A549 treated with AZD9567 at 1 μM for 4 hours (cell line): ENCODE data around the gene HM13. TPM values are rescaled to one million over a fixed set of nuclear protein-coding genes. Genes with fewer than 3 reads are reported as not detected.

Experiments used
- total RNA-seq: library from RNA; stranded (reverse); fragments of 200-300 nt; extraction: Qiagen RNA extraction; gene quantifications from 5 replicates; pipeline ENCODE4 v1.2.3, GENCODE V29; 2022; ENCODE audit not compliant: insufficient read depth

HM13 gene, protein sequence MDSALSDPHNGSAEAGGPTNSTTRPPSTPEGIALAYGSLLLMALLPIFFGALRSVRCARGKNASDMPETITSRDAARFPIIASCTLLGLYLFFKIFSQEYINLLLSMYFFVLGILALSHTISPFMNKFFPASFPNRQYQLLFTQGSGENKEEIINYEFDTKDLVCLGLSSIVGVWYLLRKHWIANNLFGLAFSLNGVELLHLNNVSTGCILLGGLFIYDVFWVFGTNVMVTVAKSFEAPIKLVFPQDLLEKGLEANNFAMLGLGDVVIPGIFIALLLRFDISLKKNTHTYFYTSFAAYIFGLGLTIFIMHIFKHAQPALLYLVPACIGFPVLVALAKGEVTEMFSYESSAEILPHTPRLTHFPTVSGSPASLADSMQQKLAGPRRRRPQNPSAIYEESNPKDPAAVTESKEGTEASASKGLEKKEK
- 197 to 263 TPM (median 238 TPM) in 5 replicates for total RNA-seq

DNA sequence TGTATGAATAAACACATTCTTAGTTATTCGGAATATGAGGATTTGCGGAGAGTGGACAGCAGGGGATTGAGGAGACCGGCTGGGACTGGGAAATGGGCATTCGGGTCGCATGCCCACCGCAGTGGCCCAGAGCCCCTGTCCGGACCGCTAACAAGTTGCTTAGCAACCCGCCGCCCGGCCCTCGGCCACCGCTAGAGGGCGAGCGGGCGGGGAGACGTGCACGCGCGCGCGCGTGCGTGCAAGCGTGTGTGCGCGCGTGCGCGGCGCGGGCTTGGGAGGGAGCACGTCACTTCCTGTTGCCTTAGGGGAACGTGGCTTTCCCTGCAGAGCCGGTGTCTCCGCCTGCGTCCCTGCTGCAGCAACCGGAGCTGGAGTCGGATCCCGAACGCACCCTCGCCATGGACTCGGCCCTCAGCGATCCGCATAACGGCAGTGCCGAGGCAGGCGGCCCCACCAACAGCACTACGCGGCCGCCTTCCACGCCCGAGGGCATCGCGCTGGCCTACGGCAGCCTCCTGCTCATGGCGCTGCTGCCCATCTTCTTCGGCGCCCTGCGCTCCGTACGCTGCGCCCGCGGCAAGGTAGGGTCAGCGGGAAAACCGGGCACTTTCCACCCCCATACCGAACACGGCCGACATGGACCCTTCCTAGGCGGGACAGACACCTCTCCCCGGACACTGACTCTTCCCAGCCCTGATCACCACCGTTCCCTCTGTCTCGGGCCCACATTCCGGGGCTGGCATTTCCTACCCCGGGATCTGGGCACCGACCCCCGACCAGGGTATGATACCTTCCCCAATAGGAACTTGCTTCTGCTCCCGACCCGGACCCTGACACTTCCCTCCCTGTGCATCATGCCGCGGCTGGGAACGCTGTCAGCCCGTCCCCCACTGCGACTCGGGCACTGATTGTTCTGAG, at the start of gene HM13:
HM13 (plus strand) TSS at position 289 of the 918 bp plus-strand sequence; CDS start at position 399, 110 bp downstream.

DNA sequence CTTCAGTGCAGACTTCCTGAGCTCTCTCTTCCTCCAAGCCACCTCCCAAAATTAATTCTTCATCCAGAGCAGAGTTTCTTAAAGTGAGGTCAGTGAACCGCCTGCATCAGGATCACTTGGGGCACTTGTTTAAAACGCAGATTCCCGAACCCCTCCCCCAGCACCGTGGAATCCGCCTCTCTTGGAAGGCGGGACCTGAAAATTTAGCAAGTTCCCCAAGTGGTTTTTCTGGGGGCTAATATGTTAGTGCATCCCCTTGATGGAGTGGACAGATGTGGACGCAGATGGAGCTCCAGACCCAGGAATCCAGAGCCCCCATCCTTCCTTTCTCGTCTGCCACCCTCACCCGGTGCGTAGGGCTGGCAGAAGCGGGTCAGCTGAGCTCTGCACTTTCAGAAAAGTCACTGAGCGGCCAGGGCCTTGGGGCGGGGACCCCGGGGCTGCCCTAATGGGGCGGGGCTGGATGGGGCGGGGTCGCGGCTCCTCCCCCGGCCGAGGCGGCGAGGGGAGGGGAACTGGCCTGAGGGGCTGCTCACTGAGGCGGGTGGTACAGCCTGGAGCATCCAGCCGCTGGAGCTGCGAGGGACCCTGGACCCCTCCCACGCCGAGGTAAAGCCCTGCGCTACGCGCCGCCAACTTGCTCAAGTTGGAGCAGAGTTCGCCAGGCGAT, 39.3 kb upstream of the HM13 start, which contains the start of the genes DEFB124 and REM1:
DEFB124 (minus strand) TSS at position 370 of the 670 bp plus-strand sequence. CDS start 2,114 bp downstream, outside the sequence.
REM1 (plus strand) TSS at position 531 of the 670 bp plus-strand sequence. CDS start 1,158 bp downstream, outside the sequence.

GRCh38 chr20:31605031-31605901, 91.0 kb downstream of the HM13 start, which contains the start of gene ID1:
Gene ID1 (plus strand): TSS chr20:31605289. CDS start chr20:31605388, 99 bp downstream.

Other genes starting within 250 kb of the HM13 start
- not detected in 5 replicates for gene DEFB116, start 205.9 kb upstream of the HM13 start, total RNA-seq
- not detected in 5 replicates for gene DEFB118, start 145.8 kb upstream of the HM13 start, total RNA-seq
- not detected in 5 replicates for gene DEFB119, start 123.9 kb upstream of the HM13 start, total RNA-seq
- gene DEFB121, start 108.2 kb upstream of the HM13 start, total RNA-seq: not detected in 5 replicates
- not detected in 5 replicates for gene DEFB123, start 73.8 kb upstream of the HM13 start, total RNA-seq
- gene DEFB124, start 39.3 kb upstream of the HM13 start, total RNA-seq: 1.3 TPM in 1 of 5 replicates, not detected in the others
- 0.38 to 0.59 TPM (median 0.50 TPM) in 4 of 5 replicates, not detected in the other for gene REM1, start 39.2 kb upstream of the HM13 start, total RNA-seq
- gene ID1, start 90.8 kb downstream of the HM13 start, total RNA-seq: 404 to 603 TPM (median 466 TPM) in 5 replicates
- gene COX4I2, start 123.5 kb downstream of the HM13 start, total RNA-seq: not detected in 5 replicates
- gene BCL2L1, start 208.4 kb downstream of the HM13 start, total RNA-seq: 255 to 274 TPM (median 268 TPM) in 5 replicates
- 91.0 to 117 TPM (median 98.2 TPM) in 5 replicates for gene TPX2, start 224.8 kb downstream of the HM13 start, total RNA-seq